HG02981 (cell line): ENCODE results near the gene BMPR1A.

Source experiments
- ATAC-seq: cut with Tn5 transposase; IDR thresholded peaks from one replicate; pipeline ENCODE4 v1.9.1; 2021; ENCODE audit warnings: mild to moderate bottlenecking, moderate library complexity; ENCODE audit not compliant: unreplicated experiment

BMPR1A gene

GRCh38 chr10:86798025-86798424, 41.6 kb downstream of the BMPR1A start:
- ATAC-seq, result no peak

GRCh38 chr10:86798611-86799010, 42.2 kb downstream of the BMPR1A start:
- no peak for ATAC-seq

GRCh38 chr10:86799188-86799845, 42.9 kb downstream of the BMPR1A start:
- no peak for ATAC-seq

- ATAC-seq, result no peak
Measured at GRCh38 chr10:86801995-86802394, 45.6 kb downstream of the BMPR1A start.

GRCh38 chr10:86802473-86803108, 46.2 kb downstream of the BMPR1A start:
- ATAC-seq, result no peak

GRCh38 chr10:86803156-86803555, 46.7 kb downstream of the BMPR1A start:
- ATAC-seq, result no peak

GRCh38 chr10:86804805-86805204, 48.4 kb downstream of the BMPR1A start:
- ATAC-seq, result no peak

- ATAC-seq, result no peak
Measured at GRCh38 chr10:86813101-86813500, 56.7 kb downstream of the BMPR1A start.

GRCh38 chr10:86813982-86814381, 57.6 kb downstream of the BMPR1A start:
- ATAC-seq, result no peak

GRCh38 chr10:86815035-86815617, 58.7 kb downstream of the BMPR1A start:
- ATAC-seq, result no peak

GRCh38 chr10:86815640-86816039, 59.2 kb downstream of the BMPR1A start:
- no peak for ATAC-seq

- no peak for ATAC-seq
Measured at GRCh38 chr10:86817246-86817645, 60.8 kb downstream of the BMPR1A start.

GRCh38 chr10:86819567-86819966, 63.1 kb downstream of the BMPR1A start:
- no peak for ATAC-seq

- ATAC-seq, result no peak
Measured at GRCh38 chr10:86820509-86820908, 64.1 kb downstream of the BMPR1A start.

- ATAC-seq, result no peak
Measured at GRCh38 chr10:86821388-86821999, 65.1 kb downstream of the BMPR1A start.

GRCh38 chr10:86823565-86823964, 67.1 kb downstream of the BMPR1A start:
- ATAC-seq, result no peak

- no peak for ATAC-seq
Measured at GRCh38 chr10:86824151-86824550, 67.7 kb downstream of the BMPR1A start.

- no peak for ATAC-seq
Measured at GRCh38 chr10:86825366-86825765, 68.9 kb downstream of the BMPR1A start.

- no peak for ATAC-seq
Measured at GRCh38 chr10:86827639-86828038, 71.2 kb downstream of the BMPR1A start.

GRCh38 chr10:86828145-86828544, 71.7 kb downstream of the BMPR1A start:
- no peak for ATAC-seq

- no peak for ATAC-seq
Measured at GRCh38 chr10:86829472-86829871, 73.1 kb downstream of the BMPR1A start.

GRCh38 chr10:86830043-86830591, 73.7 kb downstream of the BMPR1A start:
- ATAC-seq, result no peak
